Measurements from ENCODE around the gene MTFR1L. TPM values are rescaled to one million over a fixed set of nuclear protein-coding genes. Genes with fewer than 3 reads are reported as not detected.

MTFR1L gene
- total and polyA plus RNA-seq, 8 donors, result 39.3 to 301 (median 59.3) TPM

DNA sequence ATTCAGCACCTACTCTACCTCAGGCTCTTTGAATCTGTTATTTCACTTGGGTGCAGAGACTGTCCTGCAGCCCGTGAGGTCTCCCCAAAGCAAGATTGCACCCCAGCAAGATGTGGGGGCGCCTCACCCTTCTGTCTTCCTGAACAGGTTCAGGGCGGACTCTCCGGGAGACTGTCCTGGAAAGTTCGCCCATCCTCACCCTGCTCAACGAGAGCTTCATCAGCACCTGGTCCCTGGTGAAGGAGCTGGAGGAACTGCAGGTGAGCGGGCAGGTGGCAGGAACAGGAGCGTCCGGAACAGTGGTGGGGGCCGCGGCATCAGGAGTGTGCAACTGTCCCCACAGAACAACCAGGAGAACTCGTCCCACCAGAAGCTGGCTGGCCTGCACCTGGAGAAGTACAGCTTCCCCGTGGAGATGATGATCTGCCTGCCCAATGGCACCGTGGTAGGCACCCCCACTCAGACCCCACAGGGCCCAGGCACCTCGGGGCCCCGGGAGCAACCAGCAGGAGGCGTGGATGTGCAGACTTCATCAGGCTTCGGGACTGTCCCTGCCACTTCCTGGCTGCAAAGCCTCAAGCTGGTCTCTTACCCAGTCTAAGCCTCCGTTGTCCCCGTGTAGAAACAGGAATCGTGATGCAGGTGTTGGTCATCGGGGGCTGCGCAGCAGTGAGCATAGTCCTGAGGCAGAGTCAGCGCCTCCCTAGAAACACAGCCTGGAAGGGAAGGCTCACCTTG is 5.9 kb upstream of the MTFR1L start:
- intact Hi-C loops (cut with DNase I; ENCODE audit: low total_unique reads), result no loop called here

GRCh38 chr1:25814549-25815087 is 5.1 kb upstream of the MTFR1L start:
- intact Hi-C loops (cut with DNase I; ENCODE audit: low total_unique reads), result no loop called here
- Histone ChIP-seq H3K4me3 (no peak overlapping the region), H3K36me3 (peaks cover 29 to 66% (median 62%) of the 10 kb centered on the region in 4 donors), H3K9me3 (no peaks in the 10 kb centered on the region), H3K27me3 (no peaks in the 10 kb centered on the region), H3K4me1 (peaks cover 15 to 35% (median 31%) of the 10 kb centered on the region in 4 donors), H3K27ac (no peak overlapping the region)
- DNase-seq, result no peak
- TF ChIP-seq POLR2AphosphoS5 (IDR thresholded peaks at IDR 0.05), result no peak
- no peak for TF ChIP-seq EP300 (IDR thresholded peaks at IDR 0.05)
- no peak for TF ChIP-seq CTCF (IDR thresholded peaks at IDR 0.05)
- TF ChIP-seq POLR2A (IDR thresholded peaks at IDR 0.05), result no peak
- 85 to 91% (median 88%) methylated on average over 7 of the region's 7 CpGs for WGBS, 5 donors

More for the DNA sequence above, 5.9 kb upstream of the MTFR1L start:
- Histone ChIP-seq H3K4me3 (no peak overlapping the region), H3K4me1 (peaks cover 10 to 38% (median 27%) of the 10 kb centered on the region in 4 donors), H3K36me3 (peaks cover 34 to 73% (median 69%) of the 10 kb centered on the region in 4 donors), H3K9me3 (no peaks in the 10 kb centered on the region), H3K27me3 (no peaks in the 10 kb centered on the region), H3K27ac (no peak overlapping the region)
- 84 to 94% (median 89%) methylated on average over 19 to 24 of the region's 24 CpGs for whole genome bisulfite sequencing, 5 donors
- TF ChIP-seq CTCF (IDR thresholded peaks at IDR 0.05), result no peak
- TF ChIP-seq EP300 (IDR thresholded peaks at IDR 0.05), result no peak
- TF ChIP-seq POLR2A (IDR thresholded peaks at IDR 0.05), result no peak
- DNase-seq, result no peak

DNA sequence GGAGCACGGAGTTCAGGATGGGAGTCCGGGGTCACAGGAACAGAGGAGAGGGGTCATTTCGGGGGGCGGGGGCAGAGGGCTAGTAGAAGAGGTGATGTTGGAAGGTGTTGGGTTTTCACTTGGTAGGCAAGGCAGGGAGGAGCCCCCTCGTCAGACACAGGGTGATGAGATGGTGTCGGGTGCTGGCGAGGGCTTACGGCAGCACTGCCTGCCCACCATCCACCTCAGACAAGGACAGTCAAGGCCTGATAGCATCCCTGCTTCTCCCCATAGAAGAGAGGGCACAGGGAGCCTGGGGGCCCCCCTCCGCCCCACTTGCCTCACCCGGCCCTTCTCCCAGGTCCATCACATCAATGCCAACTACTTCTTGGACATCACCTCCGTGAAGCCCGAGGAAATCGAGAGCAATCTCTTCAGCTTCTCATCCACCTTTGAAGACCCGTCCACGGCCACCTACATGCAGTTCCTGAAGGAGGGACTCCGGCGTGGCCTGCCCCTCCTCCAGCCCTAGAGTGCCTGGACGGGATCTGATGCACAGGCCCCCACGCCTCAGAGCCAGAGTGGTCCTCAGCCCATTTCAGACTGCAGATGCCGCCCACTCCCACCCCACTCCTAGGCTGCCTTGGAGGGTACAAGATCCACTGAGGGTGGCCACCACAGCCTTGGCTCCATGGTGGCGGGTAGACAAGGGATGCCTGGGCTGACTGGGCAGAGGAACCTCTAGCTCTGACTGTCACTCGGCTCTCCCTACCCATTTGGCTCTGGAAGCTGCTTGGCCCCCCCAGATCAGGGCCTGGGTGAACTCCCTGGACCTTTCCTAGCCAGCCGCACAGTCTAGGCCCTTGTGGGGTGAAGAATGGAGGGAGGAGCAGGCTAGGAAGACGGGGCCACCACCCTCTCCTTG is 4.3 kb upstream of the MTFR1L start:
- no peak overlapping the region for H3K4me3 ChIP-seq
- no peak for DNase-seq
- intact Hi-C loops (cut with DNase I; ENCODE audit: low total_unique reads), result no loop called here
- 87 to 92% (median 91%) methylated on average over 20 to 24 of the region's 24 CpGs for WGBS, 5 donors
- no peaks in the 10 kb centered on the region for H3K9me3 ChIP-seq
- no peaks in the 10 kb centered on the region for H3K27me3 ChIP-seq
- peaks cover 25 to 58% (median 54%) of the 10 kb centered on the region in 4 donors for H3K36me3 ChIP-seq
- H3K4me1 ChIP-seq, result peaks cover 15 to 32% (median 28%) of the 10 kb centered on the region in 4 donors
- TF ChIP-seq CTCF (IDR thresholded peaks at IDR 0.05), result no peak
- TF ChIP-seq POLR2AphosphoS5 (IDR thresholded peaks at IDR 0.05), result no peak
- TF ChIP-seq POLR2A (IDR thresholded peaks at IDR 0.05), result no peak
- no peak for TF ChIP-seq EP300 (IDR thresholded peaks at IDR 0.05)
- no peak overlapping the region for H3K27ac ChIP-seq

DNA sequence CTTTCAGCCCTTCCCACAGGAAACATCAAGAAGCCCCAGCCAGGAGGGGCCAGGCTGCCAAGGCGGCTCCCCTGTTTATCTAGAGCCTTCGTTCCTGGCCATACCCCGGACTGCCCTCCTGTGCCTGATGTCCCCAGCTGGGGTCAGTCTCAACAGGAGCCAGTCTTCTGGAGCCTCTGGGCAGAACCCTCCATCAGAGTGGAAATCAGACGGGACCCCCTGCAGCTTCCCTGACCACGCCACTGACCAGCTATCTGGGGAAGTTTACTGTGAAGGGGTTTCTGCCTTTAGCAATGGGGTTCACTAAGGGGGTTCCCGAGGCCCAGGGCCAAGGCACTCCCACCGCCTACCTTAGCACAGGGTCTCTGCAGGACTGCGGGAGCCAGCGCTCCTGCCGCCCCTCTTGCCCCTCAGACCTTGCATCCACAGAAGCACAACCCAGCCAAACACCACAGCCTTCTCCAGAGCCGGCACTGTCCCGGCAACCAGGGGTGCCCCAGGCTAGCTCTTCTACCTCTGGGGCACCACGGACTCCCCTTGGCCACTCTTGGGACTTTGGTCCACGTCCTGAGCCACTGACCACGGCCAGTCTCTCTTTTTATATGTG is 3.5 kb upstream of the MTFR1L start:
- Histone ChIP-seq H3K27ac (no peak overlapping the region), H3K27me3 (no peaks in the 10 kb centered on the region)
- intact Hi-C loops (cut with DNase I; ENCODE audit: low total_unique reads), result no loop called here

More for the DNA sequence above, 3.5 kb upstream of the MTFR1L start:
- WGBS, 5 donors, result 80 to 92% (median 85%) methylated on average over 15 of the region's 15 CpGs
- Histone ChIP-seq H3K4me1 (peaks cover 21 to 33% (median 28%) of the 10 kb centered on the region in 4 donors), H3K36me3 (peaks cover 25 to 55% (median 52%) of the 10 kb centered on the region in 4 donors), H3K4me3 (no peak overlapping the region), H3K9me3 (no peaks in the 10 kb centered on the region)
- no peak for TF ChIP-seq POLR2AphosphoS5 (IDR thresholded peaks at IDR 0.05)
- no peak for TF ChIP-seq POLR2A (IDR thresholded peaks at IDR 0.05)
- TF ChIP-seq EP300 (IDR thresholded peaks at IDR 0.05), result no peak
- TF ChIP-seq CTCF (IDR thresholded peaks at IDR 0.05), result no peak
- DNase-seq, result no peak

All from stomach (tissue), 9 donors.